OCI-LY1 (cell line): ENCODE data around the gene PZP.

Experiments
- H2AFZ ChIP-seq: fragments of 200-600 bp; sonication (generic), shearing (Covaris generic); 2 replicates; pipeline ENCODE4 v1.6.0; 2014; ENCODE audit warnings: antibody characterized with exemption, mild to moderate bottlenecking, low read length
- H3F3A ChIP-seq: fragments of 200-600 bp; sonication (generic), shearing (Covaris generic); 2 replicates; pipeline ENCODE4 v1.6.0; 2014; ENCODE audit warnings: mild to moderate bottlenecking, antibody characterized with exemption, low read length, moderate library complexity; ENCODE audit not compliant: insufficient read depth
- H3K27ac ChIP-seq: fragments of 200-600 bp; sonication (generic); 2 replicates; pipeline ENCODE4 v1.5.1; 2014; ENCODE audit warnings: low read length, mixed run types, mild to moderate bottlenecking, low read depth; ENCODE audit not compliant: poor library complexity, severe bottlenecking
- H3K27me3 ChIP-seq: fragments of 200-600 bp; sonication (generic); 2 replicates; pipeline ENCODE4 v1.6.0; 2014; ENCODE audit warnings: antibody characterized with exemption, mild to moderate bottlenecking, low read length, moderate library complexity; ENCODE audit not compliant: insufficient read depth
- H3K36me3 ChIP-seq: fragments of 200-600 bp; sonication (generic); 2 replicates; pipeline ENCODE4 v1.6.1; 2014; ENCODE audit warnings: mild to moderate bottlenecking, antibody characterized with exemption, low read length, moderate library complexity, mixed read lengths; ENCODE audit not compliant: insufficient read depth
- H3K4me1 ChIP-seq: fragments of 200-600 bp; sonication (generic); 2 replicates; pipeline ENCODE4 v1.5.1; 2014; ENCODE audit warnings: mild to moderate bottlenecking, low read length, moderate library complexity; ENCODE audit not compliant: insufficient read depth, severe bottlenecking
- H3K4me2 ChIP-seq: fragments of 200-600 bp; sonication (generic), shearing (Covaris generic); 2 replicates; pipeline ENCODE4 v1.6.1; 2014; ENCODE audit warnings: low read length
- H3K4me3 ChIP-seq: fragments of 200-600 bp; sonication (generic); 2 replicates; pipeline ENCODE4 v1.5.1; 2014; ENCODE audit warnings: low read length, low read depth, mild to moderate bottlenecking, mixed read lengths; ENCODE audit not compliant: poor library complexity, severe bottlenecking
- H3K79me2 ChIP-seq: fragments of 200-600 bp; shearing (Covaris generic); 2 replicates; pipeline ENCODE4 v1.6.1; 2016; ENCODE audit warnings: mixed run types, low read length, mixed read lengths; ENCODE audit not compliant: insufficient read depth
- H3K9ac ChIP-seq: fragments of 200-600 bp; sonication (generic), shearing (Covaris generic); 2 replicates; pipeline ENCODE4 v1.6.1; 2014; ENCODE audit warnings: mild to moderate bottlenecking, low read length, mixed read lengths
- H3K9me2 ChIP-seq: fragments of 200-600 bp; sonication (generic), shearing (Covaris generic); 2 replicates; pipeline ENCODE4 v1.6.1; 2014; ENCODE audit warnings: low read depth, mild to moderate bottlenecking, low read length, mixed read lengths
- H3K9me3 ChIP-seq: fragments of 200-600 bp; shearing (Covaris generic); 2 replicates; pipeline ENCODE4 v1.6.1; 2014; ENCODE audit warnings: low read length, mixed read lengths
- H4K20me1 ChIP-seq: fragments of 200-600 bp; sonication (generic), shearing (Covaris generic); 2 replicates; pipeline ENCODE4 v1.6.0; 2016; ENCODE audit warnings: mild to moderate bottlenecking, low read length; ENCODE audit not compliant: insufficient read depth
- CTCF ChIP-seq: fragments of 200-600 bp; sonication (generic), shearing (Covaris generic); IDR thresholded peaks from 2 replicates; pipeline ENCODE4 v1.5.1; 2017; ENCODE audit warnings: mild to moderate bottlenecking, antibody characterized with exemption, low read length, moderate library complexity, mixed read lengths
- EZH2 ChIP-seq: fragments of 200-600 bp; sonication (generic), shearing (Covaris generic); IDR thresholded peaks from 2 replicates; pipeline ENCODE4 v1.8.0; 2017; ENCODE audit warnings: borderline replicate concordance, mixed run types, mild to moderate bottlenecking, antibody characterized with exemption, low read length, moderate library complexity, mixed read lengths

PZP gene

GRCh38 chr12:9208229-9208628 is at the start of gene PZP:
TSS of gene PZP (minus strand) at chr12:9208395. CDS start at chr12:9208341, 54 bp downstream.
- H3K9ac ChIP-seq: no peak within 1 kb of the TSS
- no peaks in the 10 kb centered on the region for H3K79me2 ChIP-seq
- no peak for TF ChIP-seq CTCF
- no peak for TF ChIP-seq EZH2
- no peaks in the 10 kb centered on the region for H3K27me3 ChIP-seq
- H4K20me1 ChIP-seq: no peaks in the 10 kb centered on the region
- H3F3A ChIP-seq: no peaks in the 10 kb centered on the region
- H3K27ac ChIP-seq: no peak within 1 kb of the TSS
- no peak within 1 kb of the TSS for H3K4me2 ChIP-seq
- no peak within 1 kb of the TSS for H3K4me3 ChIP-seq
- H3K9me3 ChIP-seq: no peaks in the 10 kb centered on the region
- no peaks in the 10 kb centered on the region; the same call in 1 of the 2 replicates for H3K9me2 ChIP-seq
- H3K36me3 ChIP-seq: no peaks in the 10 kb centered on the region
- no peak within 1 kb of the TSS for H2AFZ ChIP-seq
- H3K4me1 ChIP-seq: no peaks in the 10 kb centered on the region

- Histone ChIP-seq H3K27me3 (no peaks in the 10 kb centered on the region), H3K27ac (no peak overlapping the region), H3K4me2 (no peak overlapping the region), H2AFZ (no peak overlapping the region), H3K4me1 (no peaks in the 10 kb centered on the region), H3K4me3 (no peak overlapping the region), H3K9me2 (no peaks in the 10 kb centered on the region), H3K9me3 (no peaks in the 10 kb centered on the region), H4K20me1 (no peaks in the 10 kb centered on the region), H3K79me2 (no peaks in the 10 kb centered on the region), H3K9ac (no peak overlapping the region), H3K36me3 (no peaks in the 10 kb centered on the region), H3F3A (no peaks in the 10 kb centered on the region)
- no peak for TF ChIP-seq EZH2
- no peak for TF ChIP-seq CTCF
Measured at GRCh38 chr12:9256758-9257405, 48.7 kb upstream of the PZP start.

- Histone ChIP-seq H3K27me3 (no peaks in the 10 kb centered on the region), H3K4me1 (no peaks in the 10 kb centered on the region), H3K4me2 (no peak overlapping the region), H3K4me3 (no peak overlapping the region), H3K9me3 (no peaks in the 10 kb centered on the region), H2AFZ (no peak overlapping the region), H3K9ac (no peak overlapping the region), H3F3A (no peaks in the 10 kb centered on the region), H3K79me2 (no peaks in the 10 kb centered on the region), H3K27ac (no peak overlapping the region), H3K9me2 (no peaks in the 10 kb centered on the region), H4K20me1 (no peaks in the 10 kb centered on the region), H3K36me3 (no peaks in the 10 kb centered on the region)
- TF ChIP-seq EZH2 (no peak), CTCF (no peak)
Measured at GRCh38 chr12:9256341-9256740, 48.1 kb upstream of the PZP start.
